Stimulated activated CD4-positive, alpha-beta T cell treated with anti-CD3 and anti-CD28 coated beads, Interleukin-4, amount 100 ng/mL, for 4 hours (primary cell): Measurements from ENCODE around the gene ALDH1L1.

Experiments
- DNase-seq, 2 experiments: peaks; one replicate each; pipeline ENCODE4 v3.0.0-alpha.2; 2020

ALDH1L1 gene

GRCh38 chr3:126132751-126133511 is 47.5 kb downstream of the ALDH1L1 start:
- no peak for DNase-seq

GRCh38 chr3:126131881-126132750 is 48.3 kb downstream of the ALDH1L1 start:
- DNase-seq, result no peak

- no peak for DNase-seq
Measured at GRCh38 chr3:126130981-126131745, 49.2 kb downstream of the ALDH1L1 start.

- no peak for DNase-seq
Measured at GRCh38 chr3:126130081-126130855, 50.1 kb downstream of the ALDH1L1 start.

GRCh38 chr3:126129398-126129891 is 50.9 kb downstream of the ALDH1L1 start:
- no peak for DNase-seq

GRCh38 chr3:126128504-126129397 is 51.6 kb downstream of the ALDH1L1 start:
- DNase-seq, result no peak

GRCh38 chr3:126127904-126128303 is 52.5 kb downstream of the ALDH1L1 start:
- no peak for DNase-seq

- DNase-seq, result no peak
Measured at GRCh38 chr3:126127452-126127851, 52.9 kb downstream of the ALDH1L1 start.

GRCh38 chr3:126126811-126127431 is 53.5 kb downstream of the ALDH1L1 start:
- no peak for DNase-seq

- DNase-seq, result no peak
Measured at GRCh38 chr3:126126286-126126685, 54.1 kb downstream of the ALDH1L1 start.

- DNase-seq, result no peak
Measured at GRCh38 chr3:126125781-126126251, 54.6 kb downstream of the ALDH1L1 start.

- no peak for DNase-seq
Measured at GRCh38 chr3:126125341-126125740, 55.0 kb downstream of the ALDH1L1 start.

- no peak for DNase-seq
Measured at GRCh38 chr3:126124896-126125295, 55.5 kb downstream of the ALDH1L1 start.

- no peak for DNase-seq
Measured at GRCh38 chr3:126124148-126124868, 56.1 kb downstream of the ALDH1L1 start.

GRCh38 chr3:126121632-126122031 is 58.8 kb downstream of the ALDH1L1 start:
- DNase-seq, result no peak

GRCh38 chr3:126121074-126121473 is 59.3 kb downstream of the ALDH1L1 start:
- no peak for DNase-seq

- DNase-seq, result no peak
Measured at GRCh38 chr3:126119976-126120375, 60.4 kb downstream of the ALDH1L1 start.

GRCh38 chr3:126119008-126119675 is 61.2 kb downstream of the ALDH1L1 start:
- no peak for DNase-seq

- no peak for DNase-seq
Measured at GRCh38 chr3:126118591-126118990, 61.8 kb downstream of the ALDH1L1 start.
